Neuronal stem cell (in vitro differentiated cells): ENCODE results near the gene RRBP1.
A peak's percentile ranks its signal among the peaks of the same experiment; 100 is the strongest.

Experiments used
- DNase-seq: peaks from one replicate; pipeline ENCODE4 v3.0.0-alpha.2; 2013; ENCODE audit warnings: low spot score
- H2AFZ ChIP-seq: one replicate; pipeline ENCODE4 v1.6.1; 2013; ENCODE audit warnings: mild to moderate bottlenecking, low read length, inconsistent platforms
- H2AK5ac ChIP-seq: 2 replicates; pipeline ENCODE4 v1.6.1; 2013; ENCODE audit warnings: low read depth, mild to moderate bottlenecking, inconsistent platforms, low read length, moderate library complexity, mixed read lengths
- H2BK120ac ChIP-seq: 2 replicates; pipeline ENCODE4 v1.6.1; 2013; ENCODE audit warnings: low read depth, mild to moderate bottlenecking, inconsistent platforms, low read length, moderate library complexity, mixed read lengths
- H2BK12ac ChIP-seq: one replicate; pipeline ENCODE4 v1.6.1; 2013; ENCODE audit warnings: low read length, inconsistent platforms
- H2BK15ac ChIP-seq: 2 replicates; pipeline ENCODE4 v1.6.1; 2013; ENCODE audit warnings: mild to moderate bottlenecking, low read length, inconsistent platforms, mixed read lengths
- H2BK5ac ChIP-seq: one replicate; pipeline ENCODE4 v1.6.1; 2013; ENCODE audit warnings: inconsistent platforms, mild to moderate bottlenecking, low read length, moderate library complexity
- H3K14ac ChIP-seq: one replicate; pipeline ENCODE4 v1.6.1; 2013; ENCODE audit warnings: low read length, inconsistent platforms
- H3K18ac ChIP-seq: 2 replicates; pipeline ENCODE4 v1.6.1; 2013; ENCODE audit warnings: low read length, inconsistent platforms
- H3K23ac ChIP-seq: 2 replicates; pipeline ENCODE4 v1.6.1; 2013; ENCODE audit warnings: low read depth, mild to moderate bottlenecking, mixed read lengths, low read length, inconsistent platforms; ENCODE audit not compliant: poor library complexity
- H3K27ac ChIP-seq: replicated peaks from 3 replicates; pipeline ENCODE4 v1.5.1; 2013; ENCODE audit warnings: low read length, inconsistent platforms
- H3K27me3 ChIP-seq, 3 experiments: 2 replicates each; pipeline ENCODE4 v1.6.1; 2013; ENCODE audit warnings: low read length in 3 of 3, mild to moderate bottlenecking in 2 of 3, inconsistent platforms in 1 of 3, low read depth in 1 of 3, mixed read lengths in 1 of 3, moderate library complexity in 1 of 3; ENCODE audit not compliant: control insufficient read depth in 3 of 3, insufficient read depth in 3 of 3
- H3K36me3 ChIP-seq, 2 donors: replicated peaks in 1 of 2; 2 replicates each; pipeline ENCODE4 v1.6.1; 2013; ENCODE audit warnings: low read length in 2 of 2; ENCODE audit not compliant: control insufficient read depth in 2 of 2, insufficient read depth in 2 of 2
- H3K4ac ChIP-seq: 2 replicates; pipeline ENCODE4 v1.6.1; 2013; ENCODE audit warnings: inconsistent platforms, mild to moderate bottlenecking, low read length, moderate library complexity
- H3K4me1 ChIP-seq, 2 donors: 1 replicate in 1 of 2; 2 replicates in 1 of 2; pipeline ENCODE4 v1.6.1; 2013; ENCODE audit warnings: low read length in 2 of 2, low read depth in 1 of 2; ENCODE audit not compliant: control insufficient read depth in 2 of 2, insufficient read depth in 1 of 2
- H3K4me2 ChIP-seq: one replicate; pipeline ENCODE4 v1.6.1; 2013; ENCODE audit warnings: mild to moderate bottlenecking, low read length, inconsistent platforms; ENCODE audit not compliant: insufficient read depth, poor library complexity, severe bottlenecking
- H3K4me3 ChIP-seq, 2 donors: 2 replicates each; pipeline ENCODE4 v1.5.1; 2013; ENCODE audit warnings: low read length in 2 of 2, mild to moderate bottlenecking in 2 of 2, inconsistent platforms in 1 of 2, moderate library complexity in 1 of 2
- H3K79me1 ChIP-seq: one replicate; pipeline ENCODE4 v1.6.1; 2013; ENCODE audit warnings: low read depth, mild to moderate bottlenecking, inconsistent platforms, low read length, moderate library complexity
- H3K9ac ChIP-seq: one replicate; pipeline ENCODE4 v1.6.1; 2013; ENCODE audit warnings: mild to moderate bottlenecking, low read depth, low read length, inconsistent platforms; ENCODE audit not compliant: poor library complexity
- H3K9me3 ChIP-seq, 2 donors: replicated peaks in 1 of 2; 2 replicates each; pipeline versions ENCODE3 to v1.6.1; 2013; ENCODE audit warnings: low read length in 2 of 2, mild to moderate bottlenecking in 2 of 2, inconsistent platforms in 1 of 2, low read depth in 1 of 2, mixed read lengths in 1 of 2, moderate library complexity in 1 of 2; ENCODE audit not compliant: control insufficient read depth in 2 of 2, insufficient read depth in 1 of 2
- H4K8ac ChIP-seq: one replicate; pipeline ENCODE4 v1.6.1; 2013; ENCODE audit warnings: low read depth, mild to moderate bottlenecking, inconsistent platforms, low read length, moderate library complexity
- H4K91ac ChIP-seq: one replicate; pipeline ENCODE4 v1.6.1; 2013; ENCODE audit warnings: low read length, low read depth, mild to moderate bottlenecking, inconsistent platforms; ENCODE audit not compliant: poor library complexity
- whole genome bisulfite sequencing, 2 donors: extraction: QIAGEN DNeasy Blood & Tissue Kit; methylation state at CpG; one replicate each; pipeline ENCODE4 v1.1.7; 2013; ENCODE audit warnings: missing lambda C conversion rate in 2 of 2, mixed read lengths in 1 of 2; ENCODE audit not compliant: insufficient read length in 2 of 2, insufficient replicate concordance in 1 of 2; ENCODE audit errors: extremely low coverage in 2 of 2; 5-methylcytosine and 5-hydroxymethylcytosine counted together

Gene RRBP1

DNA sequence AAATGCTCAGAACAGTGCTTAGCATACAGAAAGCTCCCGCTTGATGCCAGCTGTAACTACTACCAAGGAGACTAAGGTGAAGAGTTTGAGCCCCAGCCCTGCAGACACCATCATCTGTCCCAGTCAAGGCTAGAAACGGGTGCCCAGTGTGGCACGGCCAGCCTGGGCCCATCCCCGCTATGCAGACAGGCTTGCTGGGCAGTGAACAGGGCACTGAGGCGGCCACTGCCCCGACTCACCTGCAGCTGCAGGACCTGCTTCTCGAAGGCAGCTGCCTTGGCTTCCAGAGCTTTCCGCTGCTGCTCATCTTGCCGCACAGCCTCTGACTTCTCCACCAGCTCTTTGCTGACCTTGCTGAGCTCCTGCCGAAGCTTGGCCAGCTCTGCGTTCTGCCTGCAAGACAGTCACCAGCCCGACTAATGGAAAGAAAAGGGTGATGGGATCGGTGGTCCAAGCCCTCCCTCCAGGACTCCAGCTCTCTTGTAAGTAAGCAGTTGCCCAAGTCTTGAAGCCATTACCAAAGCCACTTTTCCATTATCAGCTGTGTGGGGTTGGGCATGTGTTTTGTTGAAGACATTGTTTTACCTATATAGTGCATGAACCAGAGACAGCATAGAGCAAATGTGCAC, 48.7 kb downstream of the RRBP1 start:
- H3K4me2 ChIP-seq, result no peak overlapping the region
- no peak overlapping the region for H2BK120ac ChIP-seq
- no peak overlapping the region for H3K27ac ChIP-seq
- no peak for DNase-seq
- H2BK15ac ChIP-seq, result no peak overlapping the region
- H2BK5ac ChIP-seq, result no peak overlapping the region
- no peak overlapping the region for H3K4ac ChIP-seq
- no peaks in the 10 kb centered on the region for H3K27me3 ChIP-seq
- H2AK5ac ChIP-seq, result no peak overlapping the region
- peak overlapping the region; percentile 41 for H3K14ac ChIP-seq
- H3K36me3 ChIP-seq, result peaks cover 14% of the 10 kb centered on the region in 2 donors
- H3K4me3 ChIP-seq, result no peak overlapping the region
- H2BK12ac ChIP-seq, result no peak overlapping the region
- H3K9me3 ChIP-seq, result no peaks in the 10 kb centered on the region
- H3K9ac ChIP-seq, result no peak overlapping the region
- H3K79me1 ChIP-seq, result peaks cover 3% of the 10 kb centered on the region
- H2AFZ ChIP-seq, result no peak overlapping the region
- H3K18ac ChIP-seq, result no peak overlapping the region
- H4K91ac ChIP-seq, result no peak overlapping the region
- WGBS, 2 donors, result no CpG with 5 or more reads among the region's 13 CpGs
- no peak overlapping the region for H3K23ac ChIP-seq
- H4K8ac ChIP-seq, result no peak overlapping the region
- peaks cover 14 to 23% of the 10 kb centered on the region in 2 donors for H3K4me1 ChIP-seq

DNA sequence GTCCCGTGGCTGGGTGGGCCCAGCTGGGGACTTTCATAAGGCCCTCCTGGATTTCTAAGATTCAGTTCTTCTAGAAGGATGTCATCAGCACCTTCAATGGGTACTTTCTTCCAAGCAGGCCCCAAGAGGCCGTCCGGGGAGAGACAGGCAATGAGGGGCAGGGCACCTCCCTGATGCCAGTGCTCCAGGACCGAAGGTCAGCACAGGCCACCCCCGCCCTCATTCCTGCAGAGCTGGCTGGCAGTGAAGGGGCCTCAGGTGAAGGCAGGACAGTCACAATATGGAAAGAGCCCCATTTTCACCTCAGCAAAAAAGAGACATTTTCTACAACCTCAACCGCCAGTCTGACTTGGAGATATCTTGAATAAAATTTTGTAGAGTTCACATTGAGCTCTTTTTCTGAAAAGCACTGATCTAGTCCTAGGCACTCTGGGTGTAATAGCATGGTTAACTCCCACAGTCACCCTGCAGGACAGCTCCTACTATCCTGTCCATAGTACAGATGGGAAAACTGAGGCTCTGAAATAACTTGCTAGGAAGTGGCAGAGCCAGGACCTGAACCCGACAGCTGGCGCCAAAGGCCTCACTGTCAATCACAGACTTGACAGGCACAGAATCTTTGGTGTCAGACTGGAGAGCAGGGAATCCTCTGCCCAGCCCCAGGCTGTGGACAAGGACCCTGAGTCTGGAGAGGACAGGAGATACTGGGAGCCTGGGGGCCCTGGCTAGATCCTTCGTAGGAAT, 50.3 kb downstream of the RRBP1 start:
- Histone ChIP-seq H3K9ac (no peak overlapping the region), H3K23ac (no peak overlapping the region), H3K4me1 (peaks cover 12 to 17% of the 10 kb centered on the region in 2 donors), H3K14ac (no peak overlapping the region), H3K27me3 (no peaks in the 10 kb centered on the region), H2BK12ac (no peak overlapping the region), H4K91ac (no peak overlapping the region), H3K4me3 (no peak overlapping the region), H2AFZ (no peak overlapping the region), H2BK5ac (no peak overlapping the region), H3K36me3 (peaks cover 18 to 20% of the 10 kb centered on the region in 2 donors), H3K4ac (no peak overlapping the region), H3K9me3 (no peaks in the 10 kb centered on the region), H3K4me2 (no peak overlapping the region), H3K79me1 (peaks cover 3% of the 10 kb centered on the region), H2AK5ac (no peak overlapping the region), H2BK15ac (no peak overlapping the region), H4K8ac (no peak overlapping the region), H3K27ac (no peak overlapping the region), H3K18ac (no peak overlapping the region), H2BK120ac (no peak overlapping the region)
- WGBS, 2 donors, result no CpG with 5 or more reads among the region's 9 CpGs
- no peak for DNase-seq

- no peak overlapping the region for H3K18ac ChIP-seq
- H3K4ac ChIP-seq, result no peak overlapping the region
- peak overlapping the region; percentile 59 for H3K23ac ChIP-seq
- no peak overlapping the region for H3K9ac ChIP-seq
- no peak overlapping the region for H2BK120ac ChIP-seq
- no peak overlapping the region for H3K4me3 ChIP-seq
- H3K14ac ChIP-seq, result no peak overlapping the region
- H3K9me3 ChIP-seq, result no peaks in the 10 kb centered on the region
- peaks cover 3% of the 10 kb centered on the region for H3K79me1 ChIP-seq
- no peak overlapping the region for H2AFZ ChIP-seq
- no peaks in the 10 kb centered on the region for H3K27me3 ChIP-seq
- no peak overlapping the region for H4K91ac ChIP-seq
- no peak overlapping the region for H2BK5ac ChIP-seq
- H3K4me1 ChIP-seq, result peaks cover 5 to 7% of the 10 kb centered on the region in 2 donors
- no CpG with 5 or more reads among the region's 6 CpGs for WGBS, 2 donors
- no peak overlapping the region for H2BK12ac ChIP-seq
- H4K8ac ChIP-seq, result no peak overlapping the region
- H2BK15ac ChIP-seq, result no peak overlapping the region
- no peak for DNase-seq
- H3K27ac ChIP-seq, result no peak overlapping the region
- H2AK5ac ChIP-seq, result no peak overlapping the region
- peaks cover 22 to 23% of the 10 kb centered on the region in 2 donors for H3K36me3 ChIP-seq
- no peak overlapping the region for H3K4me2 ChIP-seq
Observed at GRCh38 chr20:17630806-17631195, 51.2 kb downstream of the RRBP1 start.

- Histone ChIP-seq H3K23ac (no peak overlapping the region), H2BK120ac (no peak overlapping the region), H3K79me1 (peaks cover 3% of the 10 kb centered on the region), H4K91ac (no peak overlapping the region), H2AFZ (no peak overlapping the region), H3K4ac (no peak overlapping the region), H2BK15ac (no peak overlapping the region), H3K9me3 (no peaks in the 10 kb centered on the region), H3K36me3 (peaks cover 23 to 25% of the 10 kb centered on the region in 2 donors), H2BK5ac (no peak overlapping the region), H3K4me1 (peaks cover 2 to 3% of the 10 kb centered on the region in 2 donors), H4K8ac (no peak overlapping the region), H3K4me3 (no peak overlapping the region), H3K9ac (no peak overlapping the region), H3K18ac (no peak overlapping the region), H3K27me3 (no peaks in the 10 kb centered on the region), H3K4me2 (no peak overlapping the region), H2BK12ac (no peak overlapping the region), H3K14ac (no peak overlapping the region), H2AK5ac (no peak overlapping the region), H3K27ac (no peak overlapping the region)
- DNase-seq, result no peak
- WGBS, 2 donors, result no CpG with 5 or more reads among the region's 11 CpGs
Observed at GRCh38 chr20:17630151-17630805, 51.8 kb downstream of the RRBP1 start.
